DND-41 (cell line): ENCODE results near the gene KAZN.

Source experiments
- ATAC-seq: fragments of 200-7000 bp; cut with Tn5 transposase; 3 replicates; pipeline ENCODE4 v1.9.1; 2021; ENCODE audit warnings: low read depth; ENCODE audit not compliant: insufficient read depth
- DNase-seq: peaks from one replicate; pipeline ENCODE4 v3.0.0-alpha.2; 2020
- H2AFZ ChIP-seq: 2 replicates; pipeline ENCODE4 v1.6.0; 2012; ENCODE audit warnings: low read depth, low read length
- H3K27ac ChIP-seq: 2 replicates; pipeline ENCODE4 v1.5.1; 2012; ENCODE audit warnings: low read length, inconsistent platforms
- H3K27me3 ChIP-seq: fragments of 200-600 bp; sonication (generic); 2 replicates; pipeline ENCODE4 v1.6.0; 2012; ENCODE audit warnings: low read length, mild to moderate bottlenecking, inconsistent platforms; ENCODE audit not compliant: insufficient read depth, poor library complexity
- H3K36me3 ChIP-seq: 2 replicates; pipeline ENCODE4 v1.5.1; 2012; ENCODE audit warnings: low read length, inconsistent platforms; ENCODE audit not compliant: insufficient read depth
- H3K4me1 ChIP-seq: 2 replicates; pipeline ENCODE4 v1.5.1; 2012; ENCODE audit warnings: mild to moderate bottlenecking, low read length; ENCODE audit not compliant: insufficient read depth
- H3K4me2 ChIP-seq: 2 replicates; pipeline ENCODE4 v1.6.0; 2012; ENCODE audit warnings: mild to moderate bottlenecking, moderate library complexity, low read length, inconsistent platforms; ENCODE audit not compliant: insufficient read depth
- H3K4me3 ChIP-seq, 2 experiments: fragments of 200-600 bp in 1 of 2; shearing (Covaris generic) in 1 of 2; 2 replicates each; pipeline ENCODE4 v1.5.1; 2012 to 2016; ENCODE audit warnings: inconsistent platforms in 2 of 2, low read length in 2 of 2, mild to moderate bottlenecking in 2 of 2, low read depth in 1 of 2, moderate library complexity in 1 of 2
- H3K79me2 ChIP-seq: 2 replicates; pipeline ENCODE4 v1.6.0; 2012; ENCODE audit warnings: low read length, inconsistent platforms; ENCODE audit not compliant: insufficient read depth
- H3K9ac ChIP-seq: 2 replicates; pipeline ENCODE4 v1.6.0; 2012; ENCODE audit warnings: low read depth, mild to moderate bottlenecking, inconsistent platforms, low read length, moderate library complexity
- H3K9me3 ChIP-seq: 2 replicates; pipeline ENCODE4 v1.5.1; 2012; ENCODE audit warnings: low read length, moderate library complexity, mild to moderate bottlenecking, inconsistent platforms; ENCODE audit not compliant: insufficient read depth, severe bottlenecking
- H4K20me1 ChIP-seq: 2 replicates; pipeline ENCODE4 v1.6.0; 2012; ENCODE audit warnings: low read length; ENCODE audit not compliant: insufficient read depth
- CTCF ChIP-seq: IDR thresholded peaks from 2 replicates; pipeline ENCODE4 v1.5.1; 2012; ENCODE audit warnings: borderline replicate concordance, low read length, moderate library complexity, mild to moderate bottlenecking; ENCODE audit not compliant: poor library complexity, severe bottlenecking; ENCODE audit errors: extremely low read depth
- EZH2 ChIP-seq: IDR thresholded peaks from 3 replicates; pipeline ENCODE4 v1.6.1; 2012; ENCODE audit warnings: borderline replicate concordance, low read depth, mild to moderate bottlenecking, moderate library complexity, low read length, inconsistent platforms; ENCODE audit not compliant: severe bottlenecking

Gene KAZN

GRCh38 chr1:15099441-15100120, 501.1 kb downstream of the KAZN start:
- no peak overlapping the region for H3K4me2 ChIP-seq
- H3K4me1 ChIP-seq = peaks cover 4% of the 10 kb centered on the region
- H3K9ac ChIP-seq = no peak overlapping the region
- H3K36me3 ChIP-seq = no peaks in the 10 kb centered on the region
- no peak overlapping the region for H3K27ac ChIP-seq
- TF ChIP-seq EZH2 (no peak), CTCF (no peak)
- 0 out of 2 replicates have a peak, but pooled peaks cover 4% of the 10 kb centered on the region for H4K20me1 ChIP-seq
- no peak overlapping the region for H2AFZ ChIP-seq
- ATAC-seq (no peak), DNase-seq (no peak)
- no peaks in the 10 kb centered on the region for H3K79me2 ChIP-seq
- no peak overlapping the region for H3K4me3 ChIP-seq
- no peaks in the 10 kb centered on the region for H3K9me3 ChIP-seq
- H3K27me3 ChIP-seq = no peaks in the 10 kb centered on the region

GRCh38 chr1:15100121-15100879, 501.8 kb downstream of the KAZN start:
- Histone ChIP-seq H3K9me3 (no peaks in the 10 kb centered on the region), H3K79me2 (no peaks in the 10 kb centered on the region), H3K4me1 (peaks cover 4% of the 10 kb centered on the region), H4K20me1 (0 out of 2 replicates have a peak, but pooled peaks cover 4% of the 10 kb centered on the region), H3K4me3 (no peak overlapping the region), H3K27ac (no peak overlapping the region), H3K9ac (no peak overlapping the region), H3K27me3 (no peaks in the 10 kb centered on the region), H3K36me3 (no peaks in the 10 kb centered on the region), H2AFZ (no peak overlapping the region), H3K4me2 (no peak overlapping the region)
- TF ChIP-seq CTCF = peak; percentile 99
- no peak for TF ChIP-seq EZH2
- DNase-seq = peak; percentile 64
- peak; percentile 92 for ATAC-seq

- Histone ChIP-seq H3K4me3 (no peak overlapping the region), H3K27ac (no peak overlapping the region), H2AFZ (no peak overlapping the region), H3K27me3 (no peaks in the 10 kb centered on the region), H3K9ac (no peak overlapping the region), H3K4me2 (no peak overlapping the region), H3K79me2 (no peaks in the 10 kb centered on the region), H3K4me1 (peaks cover 4% of the 10 kb centered on the region), H3K9me3 (no peaks in the 10 kb centered on the region), H3K36me3 (no peaks in the 10 kb centered on the region), H4K20me1 (0 out of 2 replicates have a peak, but pooled peaks cover 4% of the 10 kb centered on the region)
- DNase-seq (peak; percentile 22), ATAC-seq (peak; percentile 40; the same call in 1 of the 3 replicates)
- no peak for TF ChIP-seq EZH2
- TF ChIP-seq CTCF = no peak
These were observed 502.6 kb downstream of the KAZN start for GRCh38 chr1:15100880-15101760.
